Suprapubic skin (tissue), 4 donors: Measurements from ENCODE around the gene MBNL2. TPM values are rescaled to one million over a fixed set of nuclear protein-coding genes. Genes with fewer than 3 reads are reported as not detected.

Experiments used
- DNase-seq, 2 donors: peaks; one replicate each; pipeline ENCODE4 v3.0.0-alpha.2; 2019; ENCODE audit warnings: low spot score in 2 of 2
- H3K27ac ChIP-seq: fragments of 200-600 bp; sonication (generic); one replicate; pipeline ENCODE4 v1.5.1; 2019
- H3K27me3 ChIP-seq: fragments of 200-600 bp; sonication (generic); one replicate; pipeline ENCODE4 v1.5.1; 2019
- H3K36me3 ChIP-seq: fragments of 200-600 bp; sonication (generic); one replicate; pipeline ENCODE4 v1.5.1; 2019
- H3K4me1 ChIP-seq: fragments of 200-600 bp; sonication (generic); one replicate; pipeline ENCODE4 v1.5.1; 2019
- H3K4me3 ChIP-seq: fragments of 200-600 bp; sonication (generic); one replicate; pipeline ENCODE4 v1.5.1; 2019; ENCODE audit warnings: mild to moderate bottlenecking
- H3K9me3 ChIP-seq: fragments of 200-600 bp; sonication (generic); one replicate; pipeline ENCODE4 v1.5.1; 2019
- EP300 ChIP-seq: sonication (generic); formaldehyde crosslinking; IDR thresholded peaks from one replicate; pipeline ENCODE4 v1.6.1; 2017; ENCODE audit warnings: antibody characterized with exemption
- POLR2A ChIP-seq, 2 donors: fragments of 450-650 bp; IDR thresholded peaks; one replicate each; pipeline ENCODE4 v1.6.1; 2017; ENCODE audit warnings: antibody characterized with exemption in 2 of 2, mild to moderate bottlenecking in 2 of 2, moderate library complexity in 2 of 2
- POLR2AphosphoS5 ChIP-seq, 3 donors: sonication (generic); formaldehyde crosslinking; IDR thresholded peaks; one replicate each; pipeline ENCODE4 v1.6.1; 2017; ENCODE audit warnings: antibody characterized with exemption in 3 of 3
- WGBS: methylation state at CpG from one replicate; pipeline ENCODE4 v1.1.5; 2018; 5-methylcytosine and 5-hydroxymethylcytosine counted together
- total RNA-seq, 4 donors: library from RNA; depleted of rRNA; stranded (reverse); fragments of >200 nt; gene quantifications; one replicate each; pipeline ENCODE4 v1.1.0, GENCODE V29; 2016
- TF ChIP-seq, protein P1 (sequence below), 2 donors: fragments of 200-600 bp in 1 of 2; fragments of 450-650 bp in 1 of 2; sonication (generic) in 1 of 2; IDR thresholded peaks; one replicate each; pipeline ENCODE4 v1.5.1; 2016 to 2019; ENCODE audit warnings: antibody characterized with exemption in 2 of 2, mild to moderate bottlenecking in 1 of 2, moderate library complexity in 1 of 2

MBNL2 gene
- total RNA-seq, 4 donors from 2014 or later, result 64.2 to 92.4 (median 73.4) TPM

DNA sequence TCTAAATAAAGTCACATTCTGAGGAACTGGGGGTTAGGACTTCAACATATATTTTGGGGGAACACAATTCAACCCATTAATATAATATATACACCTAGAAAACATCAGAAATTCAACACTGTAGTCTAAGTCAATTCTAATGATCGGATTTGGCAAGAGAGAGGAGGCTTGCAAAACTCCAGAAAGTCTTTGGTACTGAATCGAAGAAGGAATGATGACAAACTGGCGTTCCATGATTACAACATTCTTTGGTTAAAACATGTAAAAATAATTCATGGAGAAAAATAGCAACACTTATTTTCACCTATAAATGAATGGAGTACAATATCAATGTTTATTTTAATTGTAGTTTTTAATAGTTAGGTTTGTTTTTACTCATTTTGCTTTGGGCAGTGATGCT, 62.4 kb downstream of the MBNL2 start:
- TF ChIP-seq POLR2AphosphoS5 (IDR thresholded peaks at IDR 0.05), result no peak
- no peak for TF ChIP-seq POLR2A (IDR thresholded peaks at IDR 0.05)
- TF ChIP-seq, protein P1, sequence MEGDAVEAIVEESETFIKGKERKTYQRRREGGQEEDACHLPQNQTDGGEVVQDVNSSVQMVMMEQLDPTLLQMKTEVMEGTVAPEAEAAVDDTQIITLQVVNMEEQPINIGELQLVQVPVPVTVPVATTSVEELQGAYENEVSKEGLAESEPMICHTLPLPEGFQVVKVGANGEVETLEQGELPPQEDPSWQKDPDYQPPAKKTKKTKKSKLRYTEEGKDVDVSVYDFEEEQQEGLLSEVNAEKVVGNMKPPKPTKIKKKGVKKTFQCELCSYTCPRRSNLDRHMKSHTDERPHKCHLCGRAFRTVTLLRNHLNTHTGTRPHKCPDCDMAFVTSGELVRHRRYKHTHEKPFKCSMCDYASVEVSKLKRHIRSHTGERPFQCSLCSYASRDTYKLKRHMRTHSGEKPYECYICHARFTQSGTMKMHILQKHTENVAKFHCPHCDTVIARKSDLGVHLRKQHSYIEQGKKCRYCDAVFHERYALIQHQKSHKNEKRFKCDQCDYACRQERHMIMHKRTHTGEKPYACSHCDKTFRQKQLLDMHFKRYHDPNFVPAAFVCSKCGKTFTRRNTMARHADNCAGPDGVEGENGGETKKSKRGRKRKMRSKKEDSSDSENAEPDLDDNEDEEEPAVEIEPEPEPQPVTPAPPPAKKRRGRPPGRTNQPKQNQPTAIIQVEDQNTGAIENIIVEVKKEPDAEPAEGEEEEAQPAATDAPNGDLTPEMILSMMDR (IDR thresholded peaks at IDR 0.05), result no peak
- no peak for TF ChIP-seq EP300
- H3K4me1 ChIP-seq, result peaks cover 68% of the 10 kb centered on the region
- H3K27ac ChIP-seq, result no peak overlapping the region
- H3K4me3 ChIP-seq, result no peak overlapping the region
- no peaks in the 10 kb centered on the region for H3K36me3 ChIP-seq
- DNase-seq, result no peak
- 62% methylated on average over 3 of the region's 3 CpGs for WGBS
- no peaks in the 10 kb centered on the region for H3K9me3 ChIP-seq
- no peaks in the 10 kb centered on the region for H3K27me3 ChIP-seq

DNA sequence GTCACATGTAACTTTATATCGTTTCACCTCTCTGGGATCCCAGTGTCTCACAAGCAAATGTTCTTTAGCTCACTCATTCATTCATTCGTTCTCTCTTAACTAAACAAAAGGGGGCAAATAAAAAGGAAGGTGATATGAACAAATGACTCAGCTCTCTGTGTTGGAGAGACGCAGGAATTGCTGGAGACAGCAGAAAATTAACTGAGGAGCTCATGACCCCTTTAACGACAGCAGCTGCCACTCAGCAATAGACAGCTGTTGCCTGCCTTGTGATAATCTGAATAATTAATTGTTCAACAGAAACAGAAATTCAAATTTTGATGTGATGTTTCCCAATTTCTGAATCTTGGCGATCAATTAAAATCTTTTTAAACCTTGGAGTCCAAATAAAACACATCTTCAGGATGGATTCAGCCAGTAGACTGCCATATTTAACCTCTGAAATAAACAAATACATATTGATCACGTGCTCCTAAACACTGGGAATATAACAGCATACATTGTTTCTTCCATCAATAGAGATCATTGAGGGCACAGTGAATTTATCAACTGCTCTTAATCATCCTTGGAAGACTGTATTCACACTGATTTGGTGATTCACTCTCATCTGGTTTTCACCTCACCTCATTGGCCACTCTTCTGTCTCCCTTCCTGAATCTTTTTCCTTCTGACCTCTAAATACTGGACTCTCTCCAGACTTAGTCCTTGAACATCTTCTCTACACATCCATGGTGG, 63.3 kb downstream of the MBNL2 start:
- Histone ChIP-seq H3K36me3 (no peaks in the 10 kb centered on the region), H3K27me3 (no peaks in the 10 kb centered on the region), H3K9me3 (no peaks in the 10 kb centered on the region), H3K4me1 (peaks cover 61% of the 10 kb centered on the region), H3K27ac (no peak overlapping the region), H3K4me3 (no peak overlapping the region)
- WGBS, result 90% methylated on average over 6 of the region's 6 CpGs
- DNase-seq, result no peak
- TF ChIP-seq, protein P1 (IDR thresholded peaks at IDR 0.05), result no peak
- no peak for TF ChIP-seq POLR2AphosphoS5 (IDR thresholded peaks at IDR 0.05)
- no peak for TF ChIP-seq POLR2A (IDR thresholded peaks at IDR 0.05)
- no peak for TF ChIP-seq EP300

- no peak for DNase-seq
- no peaks in the 10 kb centered on the region for H3K27me3 ChIP-seq
- TF ChIP-seq EP300 (no peak), POLR2AphosphoS5 (IDR thresholded peaks at IDR 0.05) (no peak), POLR2A (IDR thresholded peaks at IDR 0.05) (no peak)
- TF ChIP-seq, protein P1 (IDR thresholded peaks at IDR 0.05), result no peak
- no peaks in the 10 kb centered on the region for H3K9me3 ChIP-seq
- WGBS, result 80% methylated on average over 9 of the region's 9 CpGs
- H3K27ac ChIP-seq, result no peak overlapping the region
- no peaks in the 10 kb centered on the region for H3K36me3 ChIP-seq
- H3K4me3 ChIP-seq, result no peak overlapping the region
- H3K4me1 ChIP-seq, result peaks cover 50% of the 10 kb centered on the region
These were observed 64.3 kb downstream of the MBNL2 start for GRCh38 chr13:97286317-97287046.

GRCh38 chr13:97287047-97287383, 64.9 kb downstream of the MBNL2 start:
- no peaks in the 10 kb centered on the region for H3K9me3 ChIP-seq
- H3K27ac ChIP-seq, result no peak overlapping the region
- TF ChIP-seq POLR2A (IDR thresholded peaks at IDR 0.05) (no peak), POLR2AphosphoS5 (IDR thresholded peaks at IDR 0.05) (no peak), EP300 (no peak)
- TF ChIP-seq, protein P1 (IDR thresholded peaks at IDR 0.05), result no peak
- DNase-seq, result no peak
- peaks cover 45% of the 10 kb centered on the region for H3K4me1 ChIP-seq
- H3K27me3 ChIP-seq, result no peaks in the 10 kb centered on the region
- H3K36me3 ChIP-seq, result no peaks in the 10 kb centered on the region
- H3K4me3 ChIP-seq, result no peak overlapping the region
- 51% methylated on average over 5 of the region's 5 CpGs for WGBS

DNA sequence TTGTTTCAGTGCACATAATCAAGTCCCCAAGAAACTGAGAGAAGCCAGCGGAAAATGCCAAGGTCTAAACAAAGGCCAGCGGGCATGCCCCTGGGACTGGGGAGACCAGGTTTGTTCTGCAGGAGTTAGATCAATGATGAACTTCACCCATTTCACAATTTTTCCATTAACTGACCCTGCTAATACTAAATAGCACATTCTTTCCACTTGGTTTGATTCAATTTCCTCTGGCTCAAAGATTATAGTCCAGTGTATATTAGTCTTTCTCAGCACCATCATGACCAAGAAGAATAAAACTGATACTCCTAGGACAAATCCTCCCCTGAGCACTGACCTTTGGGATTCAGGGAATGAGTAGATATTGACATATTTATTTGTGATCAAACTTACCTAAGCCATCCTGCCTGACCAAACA, 66.4 kb downstream of the MBNL2 start:
- peaks cover 30% of the 10 kb centered on the region for H3K4me1 ChIP-seq
- WGBS, result 98% methylated on average over 2 of the region's 2 CpGs

More for the DNA sequence above, 66.4 kb downstream of the MBNL2 start:
- no peaks in the 10 kb centered on the region for H3K9me3 ChIP-seq
- no peak overlapping the region for H3K27ac ChIP-seq
- no peak for DNase-seq
- TF ChIP-seq POLR2A (IDR thresholded peaks at IDR 0.05) (no peak), POLR2AphosphoS5 (IDR thresholded peaks at IDR 0.05) (no peak), EP300 (no peak)
- TF ChIP-seq, protein P1 (IDR thresholded peaks at IDR 0.05), result no peak
- no peaks in the 10 kb centered on the region for H3K27me3 ChIP-seq
- H3K4me3 ChIP-seq, result no peak overlapping the region
- H3K36me3 ChIP-seq, result no peaks in the 10 kb centered on the region
